Stomach (tissue), 9 donors: Measurements from ENCODE around the gene ARRB1. TPM values are rescaled to one million over a fixed set of nuclear protein-coding genes. Genes with fewer than 3 reads are reported as not detected.
"Not testable (repeated sequence)": the region's sequence is repeated elsewhere in the genome, so short reads cannot be mapped to it uniquely, and the experiment has no call there.

Experiments used
- DNase-seq, 2 donors: peaks; one replicate each; pipeline versions ENCODE4 v3.0.0 to v3.0.0-alpha.2; 2013 to 2019
- H3K27ac ChIP-seq, 5 donors: fragments of 200-600 bp in 4 of 5; sonication (generic) in 4 of 5; one replicate each; pipeline ENCODE4 v1.5.1; 2013 to 2019; ENCODE audit warnings: mild to moderate bottlenecking in 1 of 5, moderate library complexity in 1 of 5
- H3K27me3 ChIP-seq, 3 donors: fragments of 200-600 bp; sonication (generic); one replicate each; pipeline ENCODE4 v1.5.1; 2017 to 2019; ENCODE audit warnings: mixed run types in 1 of 3
- H3K36me3 ChIP-seq, 4 donors: fragments of 200-600 bp; sonication (generic); 1 replicate in 3 of 4; 2 replicates in 1 of 4; pipeline ENCODE4 v1.5.1; 2016 to 2019
- H3K4me1 ChIP-seq, 4 donors: fragments of 200-600 bp; sonication (generic); one replicate each; pipeline ENCODE4 v1.5.1; 2016 to 2019
- H3K4me3 ChIP-seq, 4 donors: fragments of 200-600 bp; sonication (generic) in 3 of 4; one replicate each; pipeline ENCODE4 v1.5.1; 2016 to 2019; ENCODE audit warnings: mild to moderate bottlenecking in 1 of 4
- H3K9me3 ChIP-seq, 4 donors: fragments of 200-600 bp; sonication (generic); one replicate each; pipeline ENCODE4 v1.5.1; 2016 to 2019
- EP300 ChIP-seq: sonication (generic); formaldehyde crosslinking; IDR thresholded peaks from one replicate; pipeline ENCODE4 v1.6.1; 2017; ENCODE audit warnings: antibody characterized with exemption
- POLR2A ChIP-seq, 4 donors: fragments of 450-650 bp; IDR thresholded peaks; one replicate each; pipeline ENCODE4 v1.6.1; 2016; ENCODE audit warnings: antibody characterized with exemption in 4 of 4, control low read depth in 2 of 4, mild to moderate bottlenecking in 1 of 4, moderate library complexity in 1 of 4
- POLR2AphosphoS5 ChIP-seq, 3 donors: sonication (generic); formaldehyde crosslinking; IDR thresholded peaks; one replicate each; pipeline ENCODE4 v1.6.1; 2016; ENCODE audit warnings: antibody characterized with exemption in 3 of 3
- WGBS, 5 donors: extraction: QIAGEN DNeasy Blood & Tissue Kit in 3 of 5; methylation state at CpG; one replicate each; pipeline versions ENCODE4 v1.1.5 to v1.1.7; 2013 to 2018; 5-methylcytosine and 5-hydroxymethylcytosine counted together
- intact Hi-C: fragments of 100-400 bp; cut with DNase I; formaldehyde crosslinking; loops from one replicate; pipeline ENCODE4 v1.15.1; 2023; ENCODE audit warnings: low total_unique reads
- polyA plus RNA-seq, 3 donors: library from polyadenylated mRNA; stranded (reverse); fragments of 200-250 nt; gene quantifications; one replicate each; pipeline ENCODE4 v1.2.3, GENCODE V29; 2013
- total RNA-seq, 5 donors: library from RNA; depleted of rRNA; stranded (reverse); fragments of >200 nt; gene quantifications; one replicate each; pipeline versions ENCODE4 v1.1.0 to v1.2.3, GENCODE V29; 2014 to 2016
- TF ChIP-seq, protein P1 (sequence below), 7 experiments: fragments of 450-650 bp in 4 of 7; fragments of 200-600 bp in 3 of 7; sonication (generic) in 3 of 7; IDR thresholded peaks; one replicate each; pipeline ENCODE4 v1.5.1; 2016 to 2019; ENCODE audit warnings: antibody characterized with exemption in 7 of 7, control low read depth in 2 of 7, mild to moderate bottlenecking in 1 of 7
- donor health status: healthy with polysubstance abuse.
- donor health status: Bipolar disorder and iron deficiency.
- donor health status: healthy.

ARRB1 gene
- total and polyA plus RNA-seq, 8 donors = 18.0 to 151 (median 48.4) TPM

- Histone ChIP-seq H3K27ac (no peak overlapping the region), H3K4me3 (no peak overlapping the region), H3K9me3 (no peaks in the 10 kb centered on the region), H3K27me3 (no peaks in the 10 kb centered on the region), H3K36me3 (no peaks in the 10 kb centered on the region), H3K4me1 (peaks cover 7 to 43% (median 23%) of the 10 kb centered on the region in 4 donors)
- TF ChIP-seq POLR2A (IDR thresholded peaks at IDR 0.05) (no peak), EP300 (no peak), POLR2AphosphoS5 (IDR thresholded peaks at IDR 0.05) (no peak)
- TF ChIP-seq, protein P1, sequence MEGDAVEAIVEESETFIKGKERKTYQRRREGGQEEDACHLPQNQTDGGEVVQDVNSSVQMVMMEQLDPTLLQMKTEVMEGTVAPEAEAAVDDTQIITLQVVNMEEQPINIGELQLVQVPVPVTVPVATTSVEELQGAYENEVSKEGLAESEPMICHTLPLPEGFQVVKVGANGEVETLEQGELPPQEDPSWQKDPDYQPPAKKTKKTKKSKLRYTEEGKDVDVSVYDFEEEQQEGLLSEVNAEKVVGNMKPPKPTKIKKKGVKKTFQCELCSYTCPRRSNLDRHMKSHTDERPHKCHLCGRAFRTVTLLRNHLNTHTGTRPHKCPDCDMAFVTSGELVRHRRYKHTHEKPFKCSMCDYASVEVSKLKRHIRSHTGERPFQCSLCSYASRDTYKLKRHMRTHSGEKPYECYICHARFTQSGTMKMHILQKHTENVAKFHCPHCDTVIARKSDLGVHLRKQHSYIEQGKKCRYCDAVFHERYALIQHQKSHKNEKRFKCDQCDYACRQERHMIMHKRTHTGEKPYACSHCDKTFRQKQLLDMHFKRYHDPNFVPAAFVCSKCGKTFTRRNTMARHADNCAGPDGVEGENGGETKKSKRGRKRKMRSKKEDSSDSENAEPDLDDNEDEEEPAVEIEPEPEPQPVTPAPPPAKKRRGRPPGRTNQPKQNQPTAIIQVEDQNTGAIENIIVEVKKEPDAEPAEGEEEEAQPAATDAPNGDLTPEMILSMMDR (IDR thresholded peaks at IDR 0.05) = no peak
- peak in 1 of 2 donors; percentile 42 for DNase-seq
- intact Hi-C loops = loop anchor here (5.0 to 10.0 kb wide), 2 partner anchors 58 to 101 kb away; no protein-coding TSS in a partner anchor
- 66 to 83% (median 82%) methylated on average over 3 of the region's 3 CpGs for WGBS, 5 donors
Measured at GRCh38 chr11:75383246-75383645, 31.8 kb upstream of the ARRB1 start.

GRCh38 chr11:75380716-75381420 is 29.4 kb upstream of the ARRB1 start:
- TF ChIP-seq EP300 (no peak), POLR2AphosphoS5 (IDR thresholded peaks at IDR 0.05) (peak in 1 of 3 donors; percentile 29)
- intact Hi-C loops = loop anchor here (5.0 to 10.0 kb wide), 2 partner anchors 56 to 99 kb away; no protein-coding TSS in a partner anchor
- DNase-seq = peak in 1 of 2 donors; percentile 60
- Histone ChIP-seq H3K27ac (peak overlapping the region in 3 of 5 donors; percentile 18 to 37 (median 21)), H3K36me3 (no peaks in the 10 kb centered on the region), H3K9me3 (no peaks in the 10 kb centered on the region), H3K27me3 (no peaks in the 10 kb centered on the region), H3K4me3 (no peak overlapping the region), H3K4me1 (peaks cover 6 to 44% (median 23%) of the 10 kb centered on the region in 4 donors)
- 65 to 76% (median 69%) methylated on average over 7 of the region's 7 CpGs for WGBS, 5 donors

- no peak overlapping the region for H3K4me3 ChIP-seq
- H3K27ac ChIP-seq = peak overlapping the region in 1 of 5 donors; percentile 37
- DNase-seq = no peak
- 73 to 92% (median 87%) methylated on average over 2 of the region's 2 CpGs for WGBS, 5 donors
- no peaks in the 10 kb centered on the region for H3K9me3 ChIP-seq
- no peak for TF ChIP-seq POLR2AphosphoS5 (IDR thresholded peaks at IDR 0.05)
- no peak for TF ChIP-seq EP300
- no peak for TF ChIP-seq POLR2A (IDR thresholded peaks at IDR 0.05)
- intact Hi-C loops = loop anchor here (5.0 to 10.0 kb wide), 2 partner anchors 55 to 98 kb away; no protein-coding TSS in a partner anchor
- no peaks in the 10 kb centered on the region for H3K36me3 ChIP-seq
- peaks cover 6 to 46% (median 25%) of the 10 kb centered on the region in 4 donors for H3K4me1 ChIP-seq
- H3K27me3 ChIP-seq = no peaks in the 10 kb centered on the region
Measured at GRCh38 chr11:75380245-75380644, 28.8 kb upstream of the ARRB1 start.

DNA sequence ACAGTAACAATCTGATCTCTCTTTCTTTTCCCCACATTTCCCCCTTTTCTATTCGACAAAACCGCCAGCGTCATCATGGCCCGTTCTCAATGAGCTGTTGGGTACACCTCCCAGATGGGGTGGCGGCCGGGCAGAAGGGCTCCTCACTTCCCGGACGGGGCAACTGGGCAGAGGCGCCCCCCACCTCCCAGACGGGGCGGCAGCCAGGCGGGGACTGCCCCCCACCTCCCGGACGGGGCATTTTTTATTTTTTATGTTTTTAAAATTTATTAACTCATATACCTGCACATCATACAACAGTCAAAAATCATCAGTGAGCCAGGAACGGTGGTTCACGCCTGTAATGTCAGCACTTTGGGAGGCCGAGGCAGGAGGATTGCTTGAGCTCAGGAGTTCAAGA is 27.3 kb upstream of the ARRB1 start:
- H3K4me1 ChIP-seq = peaks cover 6 to 33% (median 16%) of the 10 kb centered on the region in 4 donors
- DNase-seq, H3K36me3 ChIP-seq, intact Hi-C loops, H3K27me3 ChIP-seq, H3K4me3 ChIP-seq, H3K9me3 ChIP-seq, H3K27ac ChIP-seq: not testable (repeated sequence)
- 90 to 94% (median 93%) methylated on average over 17 of the region's 17 CpGs for WGBS, 5 donors

DNA sequence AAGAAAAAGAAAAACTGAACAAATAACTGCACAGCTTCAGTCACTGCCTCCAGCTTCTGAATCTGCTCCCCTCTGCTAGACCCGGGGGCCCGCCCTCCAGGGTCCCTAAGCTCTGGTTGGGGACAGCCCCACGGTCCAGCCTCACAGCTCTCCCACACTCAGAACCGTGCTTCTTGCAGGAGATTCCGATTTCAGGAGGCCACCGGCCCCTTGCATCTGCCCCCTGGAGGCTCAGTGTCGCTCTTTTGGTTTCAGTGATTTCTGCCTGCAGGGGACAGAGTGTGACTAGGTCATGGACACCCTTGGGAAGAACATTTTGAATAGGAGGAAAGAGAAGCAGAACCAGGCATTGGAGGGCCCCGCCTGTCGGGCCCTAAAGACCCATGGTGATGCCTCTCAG is 24.7 kb upstream of the ARRB1 start:
- Histone ChIP-seq H3K4me3 (no peak overlapping the region), H3K4me1 (peaks cover 23 to 44% (median 33%) of the 10 kb centered on the region in 4 donors), H3K27ac (no peak overlapping the region), H3K27me3 (no peaks in the 10 kb centered on the region), H3K9me3 (no peaks in the 10 kb centered on the region), H3K36me3 (no peaks in the 10 kb centered on the region)
- intact Hi-C loops = no loop called here
- WGBS, 5 donors = 86 to 91% (median 90%) methylated on average over 9 of the region's 9 CpGs
- DNase-seq = no peak
- TF ChIP-seq, protein P1 (IDR thresholded peaks at IDR 0.05) = no peak
- TF ChIP-seq POLR2A (IDR thresholded peaks at IDR 0.05) = no peak
- no peak for TF ChIP-seq POLR2AphosphoS5 (IDR thresholded peaks at IDR 0.05)
- TF ChIP-seq EP300 = no peak

GRCh38 chr11:75375626-75376025 is 24.2 kb upstream of the ARRB1 start:
- Histone ChIP-seq H3K4me1 (peaks cover 18 to 39% (median 30%) of the 10 kb centered on the region in 4 donors), H3K27me3 (no peaks in the 10 kb centered on the region), H3K36me3 (no peaks in the 10 kb centered on the region), H3K9me3 (no peaks in the 10 kb centered on the region), H3K4me3 (no peak overlapping the region), H3K27ac (no peak overlapping the region)
- intact Hi-C loops = no loop called here
- no peak for TF ChIP-seq POLR2AphosphoS5 (IDR thresholded peaks at IDR 0.05)
- no peak for TF ChIP-seq POLR2A (IDR thresholded peaks at IDR 0.05)
- TF ChIP-seq, protein P1 (IDR thresholded peaks at IDR 0.05) = no peak
- TF ChIP-seq EP300 = no peak
- DNase-seq = no peak
- WGBS, 5 donors = 71 to 83% (median 79%) methylated on average over 8 of the region's 8 CpGs
